Smooth muscle cell (in vitro differentiated cells): Measurements from ENCODE around the gene AUTS2. TPM values are rescaled to one million over a fixed set of nuclear protein-coding genes. Genes with fewer than 3 reads are reported as not detected.

Experiments used
- DNase-seq: peaks from one replicate; lab custom pipeline; 2025; ENCODE audit not compliant: unreplicated experiment; lab: John Stamatoyannopoulos, UW
- H2AFZ ChIP-seq: fragments of 200-600 bp; sonication (generic); 2 replicates; pipeline ENCODE4 v1.6.0; 2016; ENCODE audit warnings: antibody characterized with exemption, low read depth, mild to moderate bottlenecking
- H3F3A ChIP-seq: fragments of 200-600 bp; sonication (generic); 2 replicates; pipeline ENCODE4 v1.6.0; 2017; ENCODE audit warnings: antibody characterized with exemption, low read depth
- H3K27ac ChIP-seq: fragments of 200-600 bp; sonication (generic); 2 replicates; pipeline ENCODE4 v1.5.1; 2016; ENCODE audit warnings: low read depth, mild to moderate bottlenecking
- H3K27me3 ChIP-seq: fragments of 200-600 bp; sonication (generic); 2 replicates; pipeline ENCODE4 v1.6.1; 2016; ENCODE audit warnings: low read depth, mild to moderate bottlenecking
- H3K36me3 ChIP-seq: fragments of 200-600 bp; sonication (generic); 2 replicates; pipeline ENCODE4 v1.5.1; 2016; ENCODE audit warnings: low read depth
- H3K4me1 ChIP-seq: fragments of 200-600 bp; sonication (generic); 2 replicates; pipeline ENCODE4 v1.5.1; 2016; ENCODE audit warnings: low read depth
- H3K4me2 ChIP-seq: fragments of 200-600 bp; sonication (generic); 2 replicates; pipeline ENCODE4 v1.6.0; 2016; ENCODE audit warnings: mild to moderate bottlenecking
- H3K4me3 ChIP-seq: fragments of 200-600 bp; sonication (generic); 2 replicates; pipeline ENCODE4 v1.5.1; 2016; ENCODE audit warnings: mild to moderate bottlenecking
- H3K79me2 ChIP-seq: fragments of 200-600 bp; sonication (generic); 2 replicates; pipeline ENCODE4 v1.6.0; 2016; ENCODE audit warnings: low read depth, mild to moderate bottlenecking
- H3K9ac ChIP-seq: fragments of 200-600 bp; sonication (generic); 2 replicates; pipeline ENCODE4 v1.6.0; 2016; ENCODE audit warnings: low read depth
- H3K9me3 ChIP-seq: fragments of 200-600 bp; sonication (generic); replicated peaks from 2 replicates; pipeline ENCODE4 v1.5.1; 2016; ENCODE audit warnings: low read depth
- H4K20me1 ChIP-seq: fragments of 200-600 bp; sonication (generic); 2 replicates; pipeline ENCODE4 v1.6.0; 2016; ENCODE audit warnings: low read depth
- WGBS: methylation state at CpG from one replicate; pipeline ENCODE4 v1.1.7; 2016; ENCODE audit warnings: low lambda C conversion rate; 5-methylcytosine and 5-hydroxymethylcytosine counted together
- polyA plus RNA-seq: library from polyadenylated mRNA; unstranded; fragments of >200 nt; fragmentation: Nextera tagmentation; extraction: Ambion mirVana; gene quantifications from 2 replicates; pipeline ENCODE4 v1.2.1, GENCODE V29; 2016
- total RNA-seq: library from RNA; depleted of rRNA; stranded (reverse); fragments of >200 nt; gene quantifications from 2 replicates; pipeline ENCODE4 v1.2.3, GENCODE V29; 2014
- TF ChIP-seq, protein P1 (sequence below): fragments of 200-600 bp; sonication (generic); IDR thresholded peaks from 2 replicates; pipeline ENCODE4 v1.5.1; 2017; ENCODE audit warnings: borderline replicate concordance, mild to moderate bottlenecking, antibody characterized with exemption; ENCODE audit not compliant: insufficient read depth, poor library complexity, severe bottlenecking

The AUTS2 gene
- total and polyA plus RNA-seq, 2 experiments from 2014 or later, result 6.5 to 8.6 TPM

DNA sequence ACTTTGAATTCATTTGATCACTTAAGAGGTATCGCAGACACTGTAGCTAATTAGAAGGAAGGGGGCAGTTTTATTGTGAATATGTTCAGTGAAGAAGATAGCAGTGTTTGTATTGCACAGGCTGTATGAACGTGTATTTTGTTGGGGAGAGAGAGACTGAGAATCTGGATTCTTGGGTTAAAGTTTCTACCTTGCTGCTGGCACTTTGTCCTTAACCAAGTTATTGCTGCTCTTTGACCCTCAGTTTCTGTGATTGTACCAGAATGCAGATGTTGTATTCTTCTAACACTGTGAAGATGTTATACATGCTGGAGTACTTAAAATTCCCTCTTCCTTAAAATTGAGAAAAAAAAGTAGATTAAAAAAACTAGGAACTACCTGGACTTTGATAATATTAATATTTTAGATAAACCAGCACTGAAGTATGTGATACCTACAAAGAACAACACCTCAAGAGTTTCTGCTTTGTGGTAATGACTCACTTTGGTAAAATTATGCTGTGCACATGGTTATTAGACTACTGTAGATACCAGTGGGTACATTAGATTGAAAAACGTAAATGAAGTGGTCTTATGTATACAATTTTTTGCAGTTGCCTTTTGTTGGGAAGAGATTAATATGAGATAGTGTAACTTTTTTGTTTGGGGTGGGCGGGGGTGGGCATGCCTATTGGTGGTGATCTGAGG lies 321.3 kb downstream of the AUTS2 start:
- Histone ChIP-seq H3K4me1 (no peaks in the 10 kb centered on the region), H3K27me3 (peaks cover 10% of the 10 kb centered on the region), H3K27ac (no peak overlapping the region), H3K79me2 (no peaks in the 10 kb centered on the region), H4K20me1 (peaks cover 11% of the 10 kb centered on the region), H3K9me3 (no peaks in the 10 kb centered on the region), H3K9ac (no peak overlapping the region), H3F3A (no peaks in the 10 kb centered on the region), H3K36me3 (no peaks in the 10 kb centered on the region), H2AFZ (no peak overlapping the region), H3K4me2 (no peak overlapping the region), H3K4me3 (no peak overlapping the region)
- TF ChIP-seq, protein P1, sequence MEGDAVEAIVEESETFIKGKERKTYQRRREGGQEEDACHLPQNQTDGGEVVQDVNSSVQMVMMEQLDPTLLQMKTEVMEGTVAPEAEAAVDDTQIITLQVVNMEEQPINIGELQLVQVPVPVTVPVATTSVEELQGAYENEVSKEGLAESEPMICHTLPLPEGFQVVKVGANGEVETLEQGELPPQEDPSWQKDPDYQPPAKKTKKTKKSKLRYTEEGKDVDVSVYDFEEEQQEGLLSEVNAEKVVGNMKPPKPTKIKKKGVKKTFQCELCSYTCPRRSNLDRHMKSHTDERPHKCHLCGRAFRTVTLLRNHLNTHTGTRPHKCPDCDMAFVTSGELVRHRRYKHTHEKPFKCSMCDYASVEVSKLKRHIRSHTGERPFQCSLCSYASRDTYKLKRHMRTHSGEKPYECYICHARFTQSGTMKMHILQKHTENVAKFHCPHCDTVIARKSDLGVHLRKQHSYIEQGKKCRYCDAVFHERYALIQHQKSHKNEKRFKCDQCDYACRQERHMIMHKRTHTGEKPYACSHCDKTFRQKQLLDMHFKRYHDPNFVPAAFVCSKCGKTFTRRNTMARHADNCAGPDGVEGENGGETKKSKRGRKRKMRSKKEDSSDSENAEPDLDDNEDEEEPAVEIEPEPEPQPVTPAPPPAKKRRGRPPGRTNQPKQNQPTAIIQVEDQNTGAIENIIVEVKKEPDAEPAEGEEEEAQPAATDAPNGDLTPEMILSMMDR, result no peak
- 83% methylated on average over 4 of the region's 4 CpGs for WGBS
- DNase-seq, result no peak

DNA sequence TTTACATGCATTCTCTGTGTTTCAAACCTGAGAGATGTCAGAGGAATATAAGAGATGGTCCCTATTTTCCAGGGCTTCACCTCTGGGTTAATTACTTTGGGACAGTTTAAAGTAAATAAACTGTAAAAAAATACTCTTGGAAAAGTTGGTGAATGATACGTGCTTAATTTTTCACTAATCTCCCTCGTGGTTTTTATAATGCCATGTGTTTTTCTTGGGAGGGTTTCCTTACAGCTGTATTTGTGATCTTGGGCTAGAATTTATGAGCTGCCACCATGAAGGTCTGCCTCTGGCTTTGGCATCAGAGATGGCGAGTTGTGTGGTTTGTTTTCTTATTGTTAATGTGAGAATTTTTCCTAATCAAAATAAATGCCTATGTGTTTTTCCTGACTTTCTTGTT lies 322.5 kb downstream of the AUTS2 start:
- H3K27me3 ChIP-seq, result peaks cover 10% of the 10 kb centered on the region
- H3F3A ChIP-seq, result no peaks in the 10 kb centered on the region
- H3K27ac ChIP-seq, result no peak overlapping the region
- no peaks in the 10 kb centered on the region for H3K4me1 ChIP-seq
- TF ChIP-seq, protein P1, result no peak
- H3K4me3 ChIP-seq, result no peak overlapping the region
- no peak overlapping the region for H3K9ac ChIP-seq
- H3K79me2 ChIP-seq, result no peaks in the 10 kb centered on the region
- H3K9me3 ChIP-seq, result no peaks in the 10 kb centered on the region
- no peak for DNase-seq
- no peaks in the 10 kb centered on the region for H3K36me3 ChIP-seq
- no peak overlapping the region for H3K4me2 ChIP-seq
- H2AFZ ChIP-seq, result no peak overlapping the region
- WGBS, result 74% methylated on average over 3 of the region's 3 CpGs
- peaks cover 14% of the 10 kb centered on the region for H4K20me1 ChIP-seq

DNA sequence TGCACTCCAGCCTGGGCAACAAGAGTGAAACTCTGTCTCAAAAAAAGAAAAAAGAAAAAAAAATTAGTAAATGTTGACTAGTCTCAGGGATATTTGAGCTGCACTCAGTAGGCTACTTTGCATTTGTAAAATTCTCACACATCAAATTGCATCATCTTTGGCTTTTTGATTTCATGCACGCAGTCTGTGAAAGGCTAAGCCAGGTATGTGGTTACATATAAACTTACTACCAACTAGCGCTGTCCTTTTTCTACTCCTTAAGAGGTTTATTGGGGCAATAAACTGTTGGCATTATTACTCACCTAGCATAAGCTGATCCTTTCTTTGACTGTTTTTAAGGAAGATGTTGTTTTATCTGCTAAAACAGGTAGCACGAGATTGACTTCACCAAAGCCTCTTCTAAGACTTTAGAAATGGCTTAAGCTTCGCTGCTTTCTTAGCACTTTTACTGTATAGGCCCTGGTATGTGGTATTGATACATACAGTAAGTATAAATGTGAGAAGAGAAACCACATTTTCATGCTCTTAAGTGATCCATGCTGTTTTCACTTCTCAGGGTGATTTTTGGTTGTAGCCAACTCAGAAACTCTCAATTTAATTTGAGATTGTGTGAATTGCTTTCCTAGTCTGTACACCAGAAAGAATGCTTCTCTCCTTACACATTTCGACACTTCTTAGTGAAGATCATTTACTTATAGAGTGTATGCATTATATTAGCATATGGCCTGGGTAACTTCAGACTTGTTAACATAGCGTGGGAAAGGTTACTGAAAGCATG lies 323.9 kb downstream of the AUTS2 start:
- no peak for DNase-seq
- no peaks in the 10 kb centered on the region for H3K9me3 ChIP-seq
- H3K4me3 ChIP-seq, result no peak overlapping the region
- peaks cover 14% of the 10 kb centered on the region for H4K20me1 ChIP-seq
- peaks cover 6% of the 10 kb centered on the region for H3K27me3 ChIP-seq
- no peak overlapping the region for H2AFZ ChIP-seq
- no peaks in the 10 kb centered on the region for H3K36me3 ChIP-seq
- no peaks in the 10 kb centered on the region for H3F3A ChIP-seq
- 86% methylated on average over 6 of the region's 6 CpGs for WGBS
- no peaks in the 10 kb centered on the region for H3K79me2 ChIP-seq
- TF ChIP-seq, protein P1, result no peak
- no peak overlapping the region for H3K4me2 ChIP-seq
- H3K4me1 ChIP-seq, result no peaks in the 10 kb centered on the region
- no peak overlapping the region for H3K27ac ChIP-seq
- no peak overlapping the region for H3K9ac ChIP-seq
